ENCODE measurements around the gene RBP2. TPM values are rescaled to one million over a fixed set of nuclear protein-coding genes. Genes with fewer than 3 reads are reported as not detected.

The RBP2 gene
- polyA plus RNA-seq, 1 donor from 2014 or later: not detected

- H3K79me2 ChIP-seq (replicated peaks; ENCODE audit: insufficient read depth, low read length): no peaks in the 10 kb centered on the region
- H3K4me2 ChIP-seq (ENCODE audit: low read length): no peak overlapping the region
- TF ChIP-seq, protein P1, sequence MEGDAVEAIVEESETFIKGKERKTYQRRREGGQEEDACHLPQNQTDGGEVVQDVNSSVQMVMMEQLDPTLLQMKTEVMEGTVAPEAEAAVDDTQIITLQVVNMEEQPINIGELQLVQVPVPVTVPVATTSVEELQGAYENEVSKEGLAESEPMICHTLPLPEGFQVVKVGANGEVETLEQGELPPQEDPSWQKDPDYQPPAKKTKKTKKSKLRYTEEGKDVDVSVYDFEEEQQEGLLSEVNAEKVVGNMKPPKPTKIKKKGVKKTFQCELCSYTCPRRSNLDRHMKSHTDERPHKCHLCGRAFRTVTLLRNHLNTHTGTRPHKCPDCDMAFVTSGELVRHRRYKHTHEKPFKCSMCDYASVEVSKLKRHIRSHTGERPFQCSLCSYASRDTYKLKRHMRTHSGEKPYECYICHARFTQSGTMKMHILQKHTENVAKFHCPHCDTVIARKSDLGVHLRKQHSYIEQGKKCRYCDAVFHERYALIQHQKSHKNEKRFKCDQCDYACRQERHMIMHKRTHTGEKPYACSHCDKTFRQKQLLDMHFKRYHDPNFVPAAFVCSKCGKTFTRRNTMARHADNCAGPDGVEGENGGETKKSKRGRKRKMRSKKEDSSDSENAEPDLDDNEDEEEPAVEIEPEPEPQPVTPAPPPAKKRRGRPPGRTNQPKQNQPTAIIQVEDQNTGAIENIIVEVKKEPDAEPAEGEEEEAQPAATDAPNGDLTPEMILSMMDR (IDR thresholded peaks at IDR 0.05; ENCODE audit: poor library complexity, severe bottlenecking): no peak
- TF ChIP-seq EZH2 (IDR thresholded peaks at IDR 0.05; ENCODE audit: borderline replicate concordance, insufficient read depth, low read length, poor library complexity, severe bottlenecking): no peak
- TF ChIP-seq EP300 (conservative IDR thresholded peaks at IDR 0.05; ENCODE audit: poor library complexity, severe bottlenecking): no peak
- TF ChIP-seq TAF1 (IDR thresholded peaks at IDR 0.05; ENCODE audit: low read depth): no peak
- TF ChIP-seq, protein P2, sequence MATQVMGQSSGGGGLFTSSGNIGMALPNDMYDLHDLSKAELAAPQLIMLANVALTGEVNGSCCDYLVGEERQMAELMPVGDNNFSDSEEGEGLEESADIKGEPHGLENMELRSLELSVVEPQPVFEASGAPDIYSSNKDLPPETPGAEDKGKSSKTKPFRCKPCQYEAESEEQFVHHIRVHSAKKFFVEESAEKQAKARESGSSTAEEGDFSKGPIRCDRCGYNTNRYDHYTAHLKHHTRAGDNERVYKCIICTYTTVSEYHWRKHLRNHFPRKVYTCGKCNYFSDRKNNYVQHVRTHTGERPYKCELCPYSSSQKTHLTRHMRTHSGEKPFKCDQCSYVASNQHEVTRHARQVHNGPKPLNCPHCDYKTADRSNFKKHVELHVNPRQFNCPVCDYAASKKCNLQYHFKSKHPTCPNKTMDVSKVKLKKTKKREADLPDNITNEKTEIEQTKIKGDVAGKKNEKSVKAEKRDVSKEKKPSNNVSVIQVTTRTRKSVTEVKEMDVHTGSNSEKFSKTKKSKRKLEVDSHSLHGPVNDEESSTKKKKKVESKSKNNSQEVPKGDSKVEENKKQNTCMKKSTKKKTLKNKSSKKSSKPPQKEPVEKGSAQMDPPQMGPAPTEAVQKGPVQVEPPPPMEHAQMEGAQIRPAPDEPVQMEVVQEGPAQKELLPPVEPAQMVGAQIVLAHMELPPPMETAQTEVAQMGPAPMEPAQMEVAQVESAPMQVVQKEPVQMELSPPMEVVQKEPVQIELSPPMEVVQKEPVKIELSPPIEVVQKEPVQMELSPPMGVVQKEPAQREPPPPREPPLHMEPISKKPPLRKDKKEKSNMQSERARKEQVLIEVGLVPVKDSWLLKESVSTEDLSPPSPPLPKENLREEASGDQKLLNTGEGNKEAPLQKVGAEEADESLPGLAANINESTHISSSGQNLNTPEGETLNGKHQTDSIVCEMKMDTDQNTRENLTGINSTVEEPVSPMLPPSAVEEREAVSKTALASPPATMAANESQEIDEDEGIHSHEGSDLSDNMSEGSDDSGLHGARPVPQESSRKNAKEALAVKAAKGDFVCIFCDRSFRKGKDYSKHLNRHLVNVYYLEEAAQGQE (IDR thresholded peaks at IDR 0.05; ENCODE audit: borderline replicate concordance): no peak
- TF ChIP-seq RAD21 (conservative IDR thresholded peaks at IDR 0.05): no peak
- no peak for TF ChIP-seq SMC3 (conservative IDR thresholded peaks at IDR 0.05; ENCODE audit: poor library complexity)
- no peak for TF ChIP-seq MXI1 (conservative IDR thresholded peaks at IDR 0.05; ENCODE audit: poor library complexity, severe bottlenecking)
- no peak for TF ChIP-seq POLR2AphosphoS5 (IDR thresholded peaks at IDR 0.05)
- H3K27ac ChIP-seq (ENCODE audit: low read length): no peak overlapping the region
- H2AFZ ChIP-seq (ENCODE audit: low read depth, low read length): no peak overlapping the region
- H3K4me3 ChIP-seq (ENCODE audit: low read length): no peak overlapping the region
- H3K9ac ChIP-seq (ENCODE audit: low read length): no peak overlapping the region
- H3K9me3 ChIP-seq (ENCODE audit: low read length): no peaks in the 10 kb centered on the region
- no peaks in the 10 kb centered on the region for H3K27me3 ChIP-seq (ENCODE audit: insufficient read depth, low read depth, low read length)
- no peaks in the 10 kb centered on the region for H3K36me3 ChIP-seq (ENCODE audit: insufficient read depth, low read length)
- no peaks in the 10 kb centered on the region for H3K9me2 ChIP-seq (ENCODE audit: insufficient read depth, low read length)
- no peaks in the 10 kb centered on the region for H3F3A ChIP-seq (ENCODE audit: insufficient read depth, low read length, poor library complexity, severe bottlenecking)
- no peaks in the 10 kb centered on the region for H4K20me1 ChIP-seq (ENCODE audit: insufficient read depth)
Measured at GRCh38 chr3:139450159-139450558, 26.2 kb downstream of the RBP2 start.

DNA sequence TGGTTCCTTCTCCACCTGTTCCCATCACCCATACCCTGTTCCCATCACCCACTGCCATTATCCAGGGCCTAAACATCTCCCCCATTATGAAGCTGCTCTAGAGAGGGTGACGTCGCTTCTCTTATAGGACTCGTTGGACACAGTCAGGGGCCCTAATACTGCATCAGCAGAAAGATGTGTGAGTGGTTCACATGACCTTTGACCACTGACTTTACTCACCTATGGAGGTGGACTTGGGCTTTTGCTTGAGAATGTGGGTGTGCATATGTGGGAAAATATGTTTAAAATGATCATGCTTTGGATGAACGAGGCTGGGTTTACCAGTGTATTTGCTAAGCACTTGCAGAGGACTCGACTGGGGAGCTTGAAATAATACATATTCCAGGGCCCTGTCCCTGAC is 26.8 kb downstream of the RBP2 start:
- no peak overlapping the region for H3K27ac ChIP-seq (ENCODE audit: low read length)
- H3K36me3 ChIP-seq (ENCODE audit: insufficient read depth, low read length): no peaks in the 10 kb centered on the region
- no peaks in the 10 kb centered on the region for H3K9me2 ChIP-seq (ENCODE audit: insufficient read depth, low read length)
- no peaks in the 10 kb centered on the region for H4K20me1 ChIP-seq (ENCODE audit: insufficient read depth)
- H3K27me3 ChIP-seq (ENCODE audit: insufficient read depth, low read depth, low read length): no peaks in the 10 kb centered on the region
- no peak overlapping the region for H3K4me3 ChIP-seq (ENCODE audit: low read length)
- no peaks in the 10 kb centered on the region for H3K9me3 ChIP-seq (ENCODE audit: low read length)
- no peak overlapping the region for H3K9ac ChIP-seq (ENCODE audit: low read length)
- no peaks in the 10 kb centered on the region for H3K79me2 ChIP-seq (replicated peaks; ENCODE audit: insufficient read depth, low read length)
- no peak overlapping the region for H3K4me2 ChIP-seq (ENCODE audit: low read length)
- no peaks in the 10 kb centered on the region for H3F3A ChIP-seq (ENCODE audit: insufficient read depth, low read length, poor library complexity, severe bottlenecking)
- no peak overlapping the region for H2AFZ ChIP-seq (ENCODE audit: low read depth, low read length)
- TF ChIP-seq SMC3 (conservative IDR thresholded peaks at IDR 0.05; ENCODE audit: poor library complexity): no peak
- no peak for TF ChIP-seq POLR2AphosphoS5 (IDR thresholded peaks at IDR 0.05)
- TF ChIP-seq TAF1 (IDR thresholded peaks at IDR 0.05; ENCODE audit: low read depth): no peak
- TF ChIP-seq EZH2 (IDR thresholded peaks at IDR 0.05; ENCODE audit: borderline replicate concordance, insufficient read depth, low read length, poor library complexity, severe bottlenecking): no peak
- no peak for TF ChIP-seq RAD21 (conservative IDR thresholded peaks at IDR 0.05)
- no peak for TF ChIP-seq MXI1 (conservative IDR thresholded peaks at IDR 0.05; ENCODE audit: poor library complexity, severe bottlenecking)
- no peak for TF ChIP-seq EP300 (conservative IDR thresholded peaks at IDR 0.05; ENCODE audit: poor library complexity, severe bottlenecking)
- TF ChIP-seq, protein P2 (IDR thresholded peaks at IDR 0.05; ENCODE audit: borderline replicate concordance): no peak
- TF ChIP-seq, protein P1 (IDR thresholded peaks at IDR 0.05; ENCODE audit: poor library complexity, severe bottlenecking): no peak
